NCI-H524 (cell line): Measurements from ENCODE around the gene HAUS7.
"Not testable (repeated sequence)": the region's sequence is repeated elsewhere in the genome, so short reads cannot be mapped to it uniquely, and the experiment has no call there.

Source experiments
- DNase-seq, 2 experiments: peaks; one replicate each; lab custom pipeline; 2025; lab: John Stamatoyannopoulos, UW

HAUS7 gene

DNA sequence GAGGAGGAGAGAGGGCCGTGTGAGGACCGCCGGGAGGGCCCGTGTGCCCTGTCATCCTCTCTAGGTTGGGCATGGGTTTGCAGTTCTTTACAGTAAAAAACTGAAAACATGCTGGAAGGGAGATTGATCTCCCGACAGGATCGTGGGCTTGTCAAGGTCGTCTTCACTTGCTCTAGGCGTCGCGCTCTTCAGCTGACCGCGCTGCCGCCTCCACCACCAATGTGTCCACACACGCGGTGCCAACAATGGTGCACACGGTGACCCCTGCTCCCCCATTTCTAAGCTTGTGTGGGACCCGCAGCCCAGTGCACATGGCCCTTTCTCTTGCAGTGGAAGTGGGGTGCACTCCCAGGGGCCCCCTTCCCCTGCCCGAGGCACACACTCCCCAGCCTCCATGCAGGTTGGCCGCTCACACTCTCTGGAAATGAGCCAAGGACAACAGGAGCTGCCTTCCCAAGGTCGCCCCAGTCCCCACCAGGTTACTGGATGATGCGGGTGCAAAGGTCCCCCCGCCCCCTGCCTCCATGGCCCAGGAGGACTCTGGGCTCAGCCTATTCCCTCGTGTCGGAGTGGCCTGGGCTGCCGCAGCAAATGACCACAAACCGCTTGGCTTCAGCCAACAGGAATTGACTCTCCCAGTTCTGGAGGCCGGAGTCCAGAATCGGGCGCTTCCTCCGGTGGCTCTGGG, 60.8 kb downstream of the HAUS7 start:
- DNase-seq: no peak

- no peak for DNase-seq
Measured at GRCh38 chrX:153408871-153409351, 61.5 kb downstream of the HAUS7 start.

- no peak for DNase-seq
Measured at GRCh38 chrX:153408221-153408721, 62.1 kb downstream of the HAUS7 start.

GRCh38 chrX:153407736-153408135, 62.6 kb downstream of the HAUS7 start:
- DNase-seq: no peak

DNA sequence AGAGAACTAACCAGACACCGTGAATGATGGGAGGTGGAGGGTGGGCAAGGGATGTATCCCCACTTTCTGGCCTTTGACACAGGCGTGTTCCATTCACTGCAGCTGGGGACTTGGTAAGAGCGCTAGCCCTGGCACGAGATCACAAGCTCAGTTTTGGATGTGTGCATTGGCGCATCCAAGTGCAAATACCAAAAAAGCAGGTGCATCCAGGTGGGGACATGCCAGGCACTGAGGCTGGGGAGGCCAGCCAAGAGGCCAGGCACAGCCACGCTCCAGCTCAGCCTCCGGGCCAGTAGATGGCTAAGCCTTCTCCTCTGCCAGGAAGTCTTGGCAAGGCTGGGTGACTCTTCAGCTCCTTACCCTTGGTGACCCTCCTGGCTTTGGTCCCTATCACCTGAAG, 63.5 kb downstream of the HAUS7 start:
- no peak for DNase-seq

GRCh38 chrX:153406011-153406410, 64.4 kb downstream of the HAUS7 start:
- DNase-seq: no peak

- no peak for DNase-seq
Measured at GRCh38 chrX:153405426-153405825, 65.0 kb downstream of the HAUS7 start.

GRCh38 chrX:153404333-153404732, 66.0 kb downstream of the HAUS7 start:
- DNase-seq: not testable (repeated sequence)

DNA sequence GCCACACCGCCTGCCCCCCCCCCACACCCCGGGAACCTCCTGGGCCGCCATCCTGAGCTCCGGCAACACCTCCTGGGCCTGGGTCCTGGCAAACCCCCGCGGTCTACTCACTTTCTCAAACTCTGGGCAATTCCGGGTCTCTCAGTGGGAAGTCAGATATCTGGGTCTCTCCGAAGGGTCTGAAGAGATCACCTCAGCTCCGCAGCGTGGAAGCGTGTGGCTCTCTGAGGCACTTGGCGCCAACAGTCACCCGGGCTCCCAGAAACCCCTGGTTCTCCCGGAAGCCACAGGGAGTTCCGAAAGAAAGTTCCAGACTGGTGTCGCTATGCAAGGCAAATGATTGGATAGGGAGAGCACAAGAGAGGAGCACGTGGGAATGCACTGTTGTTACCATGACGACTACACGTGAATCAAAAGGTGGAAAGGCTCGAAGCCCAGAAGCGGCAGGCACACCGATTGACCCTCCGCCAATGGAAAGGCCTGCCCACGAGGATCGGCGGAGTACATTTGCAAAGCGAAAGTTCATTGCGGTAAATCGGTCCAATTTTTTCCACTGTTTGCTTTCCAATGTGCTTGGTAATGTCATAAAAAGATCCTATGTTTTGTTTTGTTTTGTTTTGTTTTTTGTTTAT, 69.1 kb downstream of the HAUS7 start, which contains the start of gene PNMA6E:
PNMA6E (minus strand) TSS at position 218 of the 632 bp plus-strand sequence. CDS start 2,501 bp downstream, outside the sequence.
- DNase-seq: no peak

- peak in 1 of 2 experiments; percentile 39 for DNase-seq
Measured at GRCh38 chrX:153400146-153401132, 69.9 kb downstream of the HAUS7 start.

DNA sequence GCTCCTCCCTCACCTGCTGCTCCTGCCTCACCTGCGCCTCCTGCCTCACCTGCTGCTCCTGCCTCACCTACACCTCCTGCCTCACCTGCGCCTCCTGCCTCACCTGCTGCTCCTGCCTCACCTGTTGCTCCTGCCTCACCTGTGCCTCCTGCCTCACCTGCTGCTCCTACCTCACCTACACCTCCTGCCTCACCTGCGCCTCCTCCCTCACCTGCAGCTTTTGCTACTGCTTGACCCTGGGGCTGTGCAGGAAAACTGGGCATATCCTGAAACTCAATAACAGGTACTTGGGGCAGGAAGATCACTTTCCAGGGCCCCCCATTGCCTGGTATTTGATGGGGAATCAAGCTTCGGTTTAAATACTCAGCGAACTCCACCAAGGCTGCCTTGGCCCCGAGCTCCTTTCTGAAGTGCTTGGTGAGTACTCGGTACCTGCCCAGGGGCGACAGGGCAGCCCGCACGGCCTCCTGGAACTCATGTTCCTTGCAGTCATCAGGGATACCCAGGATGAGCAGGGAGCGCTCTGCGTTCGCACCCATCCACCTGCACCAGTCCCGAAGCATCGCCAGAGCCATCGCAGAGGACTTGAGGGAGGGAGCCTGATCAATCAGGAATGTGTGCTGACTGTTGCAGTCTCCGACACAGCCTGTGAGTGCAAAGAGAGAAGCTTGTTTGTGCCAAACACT, 72.0 kb downstream of the HAUS7 start:
- no peak for DNase-seq
